ENCODE results near the gene SLC25A21. TPM values are rescaled to one million over a fixed set of nuclear protein-coding genes. Genes with fewer than 3 reads are reported as not detected.
"Not testable (repeated sequence)": the region's sequence is repeated elsewhere in the genome, so short reads cannot be mapped to it uniquely, and the experiment has no call there.

The SLC25A21 gene
- total RNA-seq, 1 donor from 2014 or later: 1.8 TPM

DNA sequence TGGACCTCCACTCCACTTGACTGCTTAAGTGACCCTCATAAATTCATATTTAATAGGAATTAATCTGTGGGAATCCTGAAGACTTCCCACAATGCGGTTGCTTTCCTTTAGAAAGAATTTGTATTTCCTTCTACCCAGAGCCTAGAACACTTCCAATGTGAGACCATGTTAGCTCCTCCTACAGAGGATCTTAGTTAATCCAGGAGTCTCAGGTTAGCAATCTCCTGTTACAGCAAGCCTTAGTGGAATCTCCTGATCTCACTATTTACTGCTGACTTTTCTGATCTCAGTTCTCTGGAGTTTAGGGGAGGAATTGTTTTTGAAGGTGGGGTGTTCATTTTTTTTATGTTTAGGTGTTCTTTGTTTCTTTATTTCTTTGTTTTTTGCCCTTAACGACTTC is 186.0 kb downstream of the SLC25A21 start:
- DNase-seq: no peak

DNA sequence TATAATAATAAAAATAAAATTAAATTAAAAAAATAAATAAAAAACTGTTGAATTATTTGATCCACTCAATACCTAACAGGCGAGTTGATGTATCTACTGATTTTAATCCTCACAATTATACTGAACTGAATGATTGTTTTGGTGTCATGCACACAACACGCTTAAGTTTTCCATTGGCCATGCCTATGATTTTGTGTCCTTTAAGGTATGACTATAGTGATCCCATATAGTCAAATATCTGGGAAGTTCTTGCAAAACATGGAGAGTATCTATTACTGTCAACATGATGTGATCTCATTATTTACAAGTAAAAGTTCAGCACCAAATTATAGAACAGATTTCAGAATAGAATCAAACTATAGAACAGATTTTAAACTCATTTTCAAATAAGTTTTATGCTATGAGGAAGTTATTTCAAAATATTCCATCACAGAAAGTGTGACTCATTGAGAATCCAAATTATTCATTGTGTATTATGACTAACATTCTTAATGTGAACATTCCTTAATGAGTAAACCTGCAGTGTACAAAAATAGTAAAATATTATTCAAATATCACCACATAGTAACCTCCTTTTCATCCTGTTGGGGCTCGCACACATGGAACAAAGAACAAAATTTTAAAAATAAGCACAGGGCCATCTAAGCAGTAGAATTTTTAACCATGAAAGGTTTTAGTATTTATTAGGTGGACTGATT is 190.4 kb downstream of the SLC25A21 start:
- no peak for DNase-seq

DNA sequence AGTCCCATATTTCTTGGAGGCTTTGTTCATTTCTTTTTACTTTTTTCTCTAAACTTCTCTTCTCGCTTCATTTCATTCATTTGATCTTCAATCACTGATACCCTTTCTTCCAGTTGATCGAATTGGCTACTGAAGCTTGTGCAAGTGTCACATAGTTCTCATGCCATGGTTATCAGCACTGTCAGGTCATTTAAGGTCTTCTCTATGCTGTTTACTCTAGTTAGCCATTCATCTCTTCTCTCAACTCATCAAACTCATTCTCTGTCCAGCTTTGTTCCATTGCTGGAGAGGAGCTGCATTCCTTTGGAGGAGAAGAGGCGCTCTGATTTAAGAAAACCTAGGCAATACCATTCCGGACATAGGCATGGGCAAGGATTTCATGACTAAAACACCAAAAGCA is 192.0 kb downstream of the SLC25A21 start:
- not testable (repeated sequence) for DNase-seq

- no peak for DNase-seq
Observed at GRCh38 chr14:36979863-36980262, 192.5 kb downstream of the SLC25A21 start.

- DNase-seq: no peak
Observed at GRCh38 chr14:36976571-36977023, 195.8 kb downstream of the SLC25A21 start.

- no peak for DNase-seq
Observed at GRCh38 chr14:36975834-36976233, 196.6 kb downstream of the SLC25A21 start.

DNA sequence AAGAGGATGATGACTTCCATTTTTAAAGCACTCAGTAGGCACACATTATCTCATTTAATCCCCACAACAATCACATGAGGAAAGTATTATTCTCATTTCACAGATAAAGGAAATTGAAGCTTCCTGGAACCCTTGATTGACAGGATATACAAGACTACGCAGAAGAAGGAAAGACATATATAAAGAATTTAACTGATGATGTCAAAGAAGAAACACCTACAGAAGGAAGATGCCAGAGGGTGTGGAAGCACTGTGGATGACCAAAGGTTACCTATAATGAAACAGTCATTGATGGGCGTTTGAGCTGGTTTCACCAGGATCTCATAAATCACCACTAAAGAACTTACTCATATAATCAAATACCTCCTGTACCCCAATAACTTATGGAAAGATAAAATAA is 197.4 kb downstream of the SLC25A21 start:
- no peak for DNase-seq

- no peak for DNase-seq
Observed at GRCh38 chr14:36973806-36974442, 198.5 kb downstream of the SLC25A21 start.

GRCh38 chr14:36971263-36971855 is 201.0 kb downstream of the SLC25A21 start:
- DNase-seq: no peak

DNA sequence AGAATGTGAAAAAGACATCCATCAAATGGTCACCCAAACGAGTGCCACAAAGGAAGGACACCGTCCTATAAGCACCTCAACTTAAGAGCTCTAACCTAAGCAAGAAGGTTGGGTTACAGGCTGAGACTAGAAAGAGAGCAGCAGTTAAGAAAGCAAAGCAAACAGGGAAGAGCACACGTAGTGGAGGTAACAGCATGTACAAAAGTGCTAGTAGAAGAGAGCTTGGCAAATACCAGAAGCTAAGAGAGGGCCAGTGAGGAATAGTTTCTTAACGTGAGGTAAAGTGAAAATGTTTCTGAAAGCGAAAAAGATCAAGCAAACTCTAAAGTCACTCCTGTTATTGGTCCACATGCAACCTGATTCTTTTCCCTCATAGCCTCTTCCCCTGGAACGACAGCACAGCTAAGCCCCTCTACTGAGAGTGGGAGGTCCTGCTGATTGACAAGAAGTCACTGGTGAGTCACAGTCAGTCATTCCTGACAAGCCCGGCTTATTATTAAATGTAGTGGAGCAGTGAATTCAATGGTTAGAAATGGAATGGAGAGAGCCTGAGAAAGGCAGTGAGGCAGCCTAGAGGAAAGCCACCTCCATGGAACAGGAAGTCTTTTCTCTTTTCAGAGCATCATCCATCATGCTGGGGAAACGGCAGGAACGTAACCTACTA is 204.4 kb downstream of the SLC25A21 start:
- DNase-seq: no peak

- no peak for DNase-seq
Observed at GRCh38 chr14:36955967-36956366, 216.4 kb downstream of the SLC25A21 start.

DNA sequence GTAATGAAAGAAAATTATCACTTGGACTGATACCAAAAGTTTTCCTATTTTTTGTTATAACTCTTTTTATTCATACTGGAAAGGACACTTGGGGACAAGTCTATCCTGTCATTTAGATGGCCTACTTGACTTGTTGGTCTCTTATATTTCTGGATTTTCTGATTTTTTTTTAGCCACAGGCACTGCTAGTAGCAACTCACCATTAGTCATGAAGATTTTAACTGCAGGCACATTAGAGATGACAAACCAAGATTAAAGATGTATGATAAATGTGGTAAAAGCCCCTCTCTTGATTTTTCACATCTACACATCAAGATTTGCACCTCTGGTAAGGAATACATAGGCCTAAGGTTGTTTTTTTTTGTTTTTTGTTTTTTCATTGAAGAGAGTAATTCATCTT is 217.0 kb downstream of the SLC25A21 start:
- no peak for DNase-seq

- DNase-seq: no peak
Observed at GRCh38 chr14:36952689-36953088, 219.7 kb downstream of the SLC25A21 start.

GRCh38 chr14:36951380-36951911 is 221.0 kb downstream of the SLC25A21 start:
- DNase-seq: no peak

DNA sequence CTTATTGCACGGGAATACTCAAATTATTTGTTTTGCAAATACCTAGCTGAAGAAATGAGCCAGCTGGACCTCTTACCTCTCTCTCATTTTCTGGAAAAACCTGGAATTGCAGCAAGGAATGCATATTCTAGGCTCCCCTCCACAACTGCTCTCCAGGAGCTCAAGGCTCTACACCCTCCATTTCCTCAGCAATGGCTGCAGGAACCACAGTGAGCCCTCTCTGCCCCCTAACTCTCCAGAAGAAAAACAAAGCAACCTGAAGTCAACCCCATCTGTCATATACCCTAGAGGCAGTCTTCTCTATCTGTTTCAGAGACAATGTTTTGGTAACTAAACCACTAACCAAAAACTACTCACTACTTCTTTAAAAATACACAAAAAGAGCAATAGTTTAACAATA is 221.6 kb downstream of the SLC25A21 start:
- DNase-seq: no peak

- DNase-seq: no peak
Observed at GRCh38 chr14:36949371-36949770, 223.0 kb downstream of the SLC25A21 start.

GRCh38 chr14:36948157-36948859 is 224.1 kb downstream of the SLC25A21 start:
- no peak for DNase-seq

DNA sequence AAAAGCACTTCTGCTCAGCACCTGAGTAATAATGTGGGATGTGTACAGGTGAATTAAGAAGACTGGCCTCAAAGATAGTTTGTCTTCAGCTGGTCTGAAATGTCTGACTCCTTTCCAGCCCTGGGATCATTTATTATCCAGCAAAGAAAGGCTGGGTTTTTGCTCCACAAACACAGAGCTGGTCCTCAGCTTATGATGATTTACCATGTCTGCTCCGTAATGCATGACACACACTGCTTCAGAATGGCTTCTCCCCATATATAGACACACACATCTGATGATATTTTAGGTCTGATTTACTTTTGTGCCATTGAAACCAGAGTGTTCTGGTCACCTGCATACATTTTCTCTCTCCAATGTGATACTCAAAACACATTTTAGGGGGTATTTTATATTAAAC is 225.0 kb downstream of the SLC25A21 start:
- DNase-seq: no peak

GRCh38 chr14:36946872-36947271 is 225.5 kb downstream of the SLC25A21 start:
- DNase-seq: no peak

- no peak for DNase-seq
Observed at GRCh38 chr14:36944307-36945010, 227.9 kb downstream of the SLC25A21 start.

GRCh38 chr14:36942522-36943245 is 229.7 kb downstream of the SLC25A21 start:
- DNase-seq: no peak

Data from skin of body (tissue), 2 donors.